MM.1S (cell line): ENCODE measurements around the gene DDI1.
"Not testable (repeated sequence)": the region's sequence is repeated elsewhere in the genome, so short reads cannot be mapped to it uniquely, and the experiment has no call there.

ENCODE experiments used
- DNase-seq: peaks from one replicate; pipeline ENCODE4 v3.0.0-alpha.2; 2015
- H2AFZ ChIP-seq: fragments of 300-600 bp; sonication (generic); 2 replicates; pipeline ENCODE4 v1.6.0; 2016; ENCODE audit warnings: antibody characterized with exemption, low read length
- H3F3A ChIP-seq: fragments of 300-600 bp; sonication (generic); 2 replicates; pipeline ENCODE4 v1.6.1; 2016; ENCODE audit warnings: mild to moderate bottlenecking, antibody characterized with exemption, low read length, moderate library complexity, mixed read lengths; ENCODE audit not compliant: insufficient read depth
- H3K27ac ChIP-seq: fragments of 300-600 bp; sonication (generic); 2 replicates; pipeline ENCODE4 v1.5.1; 2016; ENCODE audit warnings: mild to moderate bottlenecking, low read length
- H3K27me3 ChIP-seq: fragments of 300-600 bp; sonication (generic); replicated peaks from 2 replicates; pipeline ENCODE4 v1.6.0; 2016; ENCODE audit warnings: low read length; ENCODE audit not compliant: insufficient read depth
- H3K36me3 ChIP-seq: fragments of 300-600 bp; sonication (generic); replicated peaks from 2 replicates; pipeline ENCODE4 v1.6.1; 2016; ENCODE audit warnings: mild to moderate bottlenecking, low read length, mixed read lengths; ENCODE audit not compliant: insufficient read depth
- H3K4me1 ChIP-seq: fragments of 300-600 bp; sonication (generic); 2 replicates; pipeline ENCODE4 v1.6.1; 2016; ENCODE audit warnings: low read length, mixed read lengths
- H3K4me2 ChIP-seq: fragments of 300-600 bp; sonication (generic); 2 replicates; pipeline ENCODE4 v1.6.0; 2016; ENCODE audit warnings: low read depth, low read length
- H3K4me3 ChIP-seq: fragments of 300-600 bp; sonication (generic); 2 replicates; pipeline ENCODE4 v1.5.1; 2016; ENCODE audit warnings: low read length, mixed read lengths
- H3K79me2 ChIP-seq: fragments of 300-600 bp; sonication (generic); 2 replicates; pipeline ENCODE4 v1.6.1; 2016; ENCODE audit warnings: mixed run types, low read length, mixed read lengths
- H3K9ac ChIP-seq: fragments of 300-600 bp; sonication (generic); 2 replicates; pipeline ENCODE4 v1.6.1; 2016; ENCODE audit warnings: low read length, mixed read lengths
- H3K9me2 ChIP-seq: fragments of 300-600 bp; sonication (generic); replicated peaks from 2 replicates; pipeline ENCODE4 v1.6.1; 2016; ENCODE audit warnings: mild to moderate bottlenecking, low read length, mixed read lengths; ENCODE audit not compliant: insufficient read depth
- H3K9me3 ChIP-seq: fragments of 300-600 bp; sonication (generic); replicated peaks from 2 replicates; pipeline ENCODE4 v1.6.1; 2016; ENCODE audit warnings: mild to moderate bottlenecking, low read length, mixed read lengths; ENCODE audit not compliant: insufficient read depth
- H4K20me1 ChIP-seq: fragments of 300-600 bp; sonication (generic); 2 replicates; pipeline ENCODE4 v1.6.1; 2016; ENCODE audit warnings: mild to moderate bottlenecking, low read length, moderate library complexity, mixed read lengths; ENCODE audit not compliant: insufficient read depth
- CTCF ChIP-seq: fragments of 300-600 bp; sonication (generic); IDR thresholded peaks from 2 replicates; pipeline ENCODE4 v1.5.1; 2016; ENCODE audit warnings: antibody characterized with exemption, low read length, mixed read lengths
- EZH2 ChIP-seq: fragments of 300-600 bp; sonication (generic); optimal IDR thresholded peaks from 2 replicates; pipeline ENCODE3; 2017; ENCODE audit warnings: low read depth, mild to moderate bottlenecking, antibody characterized with exemption, low read length, mixed read lengths
- EZH2phosphoT487 ChIP-seq: fragments of 300-600 bp; sonication (generic); IDR thresholded peaks from 2 replicates; pipeline ENCODE4 v1.6.1; 2018; ENCODE audit warnings: antibody characterized with exemption, low read length

The DDI1 gene

GRCh38 chr11:104043678-104044239 is 7.3 kb downstream of the DDI1 start:
- H3K4me3 ChIP-seq, result no peak overlapping the region
- TF ChIP-seq CTCF (no peak), EZH2phosphoT487 (no peak), EZH2 (no peak)
- H4K20me1 ChIP-seq, result no peaks in the 10 kb centered on the region
- no peaks in the 10 kb centered on the region for H3K4me1 ChIP-seq
- H2AFZ ChIP-seq, result no peak overlapping the region
- no peak overlapping the region for H3K27ac ChIP-seq
- no peak overlapping the region for H3K9ac ChIP-seq
- H3K27me3 ChIP-seq, result no peaks in the 10 kb centered on the region
- DNase-seq, result no peak
- no peaks in the 10 kb centered on the region for H3K79me2 ChIP-seq
- no peaks in the 10 kb centered on the region for H3K9me3 ChIP-seq
- H3K4me2 ChIP-seq, result no peak overlapping the region
- H3K9me2 ChIP-seq, result no peaks in the 10 kb centered on the region
- H3F3A ChIP-seq, result no peaks in the 10 kb centered on the region
- no peaks in the 10 kb centered on the region for H3K36me3 ChIP-seq

- no peak for DNase-seq
- Histone ChIP-seq H3K36me3 (no peaks in the 10 kb centered on the region), H3F3A (no peaks in the 10 kb centered on the region), H3K4me1 (no peaks in the 10 kb centered on the region), H3K4me3 (no peak overlapping the region), H3K9ac (no peak overlapping the region), H3K9me3 (no peaks in the 10 kb centered on the region), H3K27ac (no peak overlapping the region), H2AFZ (no peak overlapping the region), H3K4me2 (no peak overlapping the region), H3K9me2 (no peaks in the 10 kb centered on the region), H3K79me2 (no peaks in the 10 kb centered on the region), H4K20me1 (no peaks in the 10 kb centered on the region), H3K27me3 (no peaks in the 10 kb centered on the region)
- no peak for TF ChIP-seq EZH2phosphoT487
- no peak for TF ChIP-seq EZH2
- TF ChIP-seq CTCF, result no peak
Observed at GRCh38 chr11:104046331-104046730, 9.9 kb downstream of the DDI1 start.

GRCh38 chr11:104046858-104047257 is 10.4 kb downstream of the DDI1 start:
- not testable (repeated sequence) for DNase-seq, H3K4me2 ChIP-seq, H3K9me2 ChIP-seq, H3K4me1 ChIP-seq, H3K36me3 ChIP-seq, H3K27me3 ChIP-seq, H3F3A ChIP-seq, H2AFZ ChIP-seq, H4K20me1 ChIP-seq, H3K27ac ChIP-seq, H3K79me2 ChIP-seq, H3K4me3 ChIP-seq, H3K9me3 ChIP-seq, H3K9ac ChIP-seq

GRCh38 chr11:104049116-104049515 is 12.7 kb downstream of the DDI1 start:
- no peak overlapping the region for H2AFZ ChIP-seq
- no peaks in the 10 kb centered on the region for H3K36me3 ChIP-seq
- H3K27me3 ChIP-seq, result no peaks in the 10 kb centered on the region
- H3K9me3 ChIP-seq, result no peaks in the 10 kb centered on the region
- no peaks in the 10 kb centered on the region for H3K4me1 ChIP-seq
- H3K4me3 ChIP-seq, result no peak overlapping the region
- DNase-seq, result no peak
- no peak overlapping the region for H3K4me2 ChIP-seq
- H3K27ac ChIP-seq, result no peak overlapping the region
- no peaks in the 10 kb centered on the region for H4K20me1 ChIP-seq
- no peaks in the 10 kb centered on the region for H3F3A ChIP-seq
- no peaks in the 10 kb centered on the region for H3K9me2 ChIP-seq
- TF ChIP-seq EZH2phosphoT487 (no peak), CTCF (no peak), EZH2 (no peak)
- no peak overlapping the region for H3K9ac ChIP-seq
- no peaks in the 10 kb centered on the region for H3K79me2 ChIP-seq
